ENCODE results near the gene IPO5. TPM values are rescaled to one million over a fixed set of nuclear protein-coding genes. Genes with fewer than 3 reads are reported as not detected.

The IPO5 gene
- total and polyA plus RNA-seq, 2 of the 4 experiments (the other 2 are of a cell fraction), result 89.2 to 270 TPM

GRCh38 chr13:97932036-97932435 lies 21.4 kb upstream of the IPO5 start:
- CTCF ChIA-PET, result no interaction called here
- dilution Hi-C loops (cut with HindIII; ENCODE audit: low sequenced_read_pairs, unreplicated experiment), result no loop called here

More at GRCh38 chr13:97932036-97932435, 21.4 kb upstream of the IPO5 start:
- Histone ChIP-seq H3K18ac (ENCODE audit: low read depth, low read length) (no peak overlapping the region), H2BK120ac (ENCODE audit: low read depth, low read length) (no peak overlapping the region), H4K20me1 (ENCODE audit: insufficient read depth, low read length) (no peaks in the 10 kb centered on the region), H3K9me1 (ENCODE audit: insufficient read depth, low read length) (no peaks in the 10 kb centered on the region), H2BK5ac (ENCODE audit: low read depth, low read length, poor library complexity, severe bottlenecking) (no peak overlapping the region), H3K27ac (ENCODE audit: insufficient read depth, low read length) (no peak overlapping the region), H2BK15ac (ENCODE audit: low read depth, low read length) (no peak overlapping the region), H3K4me3 (ENCODE audit: insufficient read depth, low read depth, low read length) (no peak overlapping the region), H4K8ac (ENCODE audit: low read depth in 2 of 2, low read length in 2 of 2) (no peak overlapping the region), H2AK5ac (ENCODE audit: low read depth, low read length) (no peak overlapping the region), H3K4ac (ENCODE audit: low read depth, low read length) (no peak overlapping the region), H3K4me2 (ENCODE audit: low read depth, low read length) (no peak overlapping the region), H3K14ac (replicated peaks; ENCODE audit: low read depth, low read length) (no peak overlapping the region), H2AK9ac (replicated peaks; ENCODE audit: low read depth, low read length, poor library complexity) (no peak overlapping the region), H3K79me1 (ENCODE audit: low read depth in 1 of 2, low read length in 2 of 2) (no peaks in the 10 kb centered on the region), H3K27me3 (ENCODE audit: control insufficient read depth, insufficient read depth, low read length) (no peaks in the 10 kb centered on the region), H3K56ac (ENCODE audit: extremely low read depth, insufficient read depth, low read length) (no peak overlapping the region), H3K23ac (ENCODE audit: low read depth, low read length) (no peak overlapping the region), H2AFZ (replicated peaks; ENCODE audit: low read length, poor library complexity) (peak overlapping the region; percentile 71), H3K4me1 (ENCODE audit: control insufficient read depth, insufficient read depth, low read length) (no peaks in the 10 kb centered on the region), H2BK20ac (ENCODE audit: low read depth, low read length) (no peak overlapping the region), H4K91ac (ENCODE audit: insufficient read depth, low read depth, low read length) (no peak overlapping the region), H3K9me3 (ENCODE audit: control insufficient read depth, insufficient read depth, low read length) (no peaks in the 10 kb centered on the region), H3K36me3 (ENCODE audit: control insufficient read depth, insufficient read depth, low read length) (no peaks in the 10 kb centered on the region), H4K5ac (ENCODE audit: low read depth, low read length) (no peak overlapping the region), H3K9ac (ENCODE audit: low read depth, low read length) (no peak overlapping the region)
- TF ChIP-seq ELK1 (IDR thresholded peaks at IDR 0.05; ENCODE audit: borderline replicate concordance, low read depth, low read length) (no peak), RAD21 (IDR thresholded peaks at IDR 0.05; ENCODE audit: low read length) (no peak), MXI1 (IDR thresholded peaks at IDR 0.05; ENCODE audit: borderline replicate concordance, low read depth, low read length) (no peak), MAFK (IDR thresholded peaks at IDR 0.05; ENCODE audit: low read depth, low read length) (no peak), RFX5 (IDR thresholded peaks at IDR 0.05; ENCODE audit: low read depth, low read length) (no peak)
- DNase-seq (no peak), ATAC-seq (ENCODE audit: low read depth) (no peak)
- in situ Hi-C loops (cut with MboI; ENCODE audit: low sequenced_read_pairs), result no loop called here
- BruUV-seq (replicated peaks), result no TSS peak
- intact Hi-C loops (cut with micrococcal nuclease), result loop anchor here (5.0 kb wide), 1 partner anchor 35 kb away; no protein-coding TSS in a partner anchor
- 67% methylated on average over 4 of the region's 5 CpGs; no CpG with 5 or more reads in 1 of the 2 experiments for WGBS, 2 experiments (ENCODE audit: extremely low coverage in 2 of 2, insufficient read length in 1 of 2)
- POLR2A ChIA-PET (ENCODE audit: unreplicated experiment), result no interaction called here

Data from IMR-90 (cell line).